Upper lobe of left lung (tissue), 6 donors: ENCODE data around the gene CXCR4. TPM values are rescaled to one million over a fixed set of nuclear protein-coding genes. Genes with fewer than 3 reads are reported as not detected.

ENCODE experiments used
- ATAC-seq, 2 donors: fragments of 200-7000 bp; cut with Tn5 transposase; one replicate each; pipeline ENCODE4 v1.9.1; 2022; ENCODE audit warnings: mild to moderate bottlenecking in 2 of 2, moderate library complexity in 2 of 2; ENCODE audit not compliant: low FRiP score in 2 of 2
- DNase-seq, 2 donors: peaks; one replicate each; pipeline ENCODE4 v3.0.0-alpha.2; 2019 to 2020
- H3K27ac ChIP-seq, 4 donors: fragments of 200-600 bp; sonication (generic); one replicate each; pipeline ENCODE4 v1.5.1; 2016 to 2019
- H3K27me3 ChIP-seq, 4 donors: fragments of 200-600 bp; sonication (generic); one replicate each; pipeline ENCODE4 v1.5.1; 2017 to 2019
- H3K36me3 ChIP-seq, 4 donors: fragments of 200-600 bp; sonication (generic); one replicate each; pipeline ENCODE4 v1.5.1; 2016 to 2019
- H3K4me1 ChIP-seq, 4 donors: fragments of 200-600 bp; sonication (generic); one replicate each; pipeline ENCODE4 v1.5.1; 2018 to 2019
- H3K4me3 ChIP-seq, 4 donors: fragments of 200-600 bp; sonication (generic); one replicate each; pipeline ENCODE4 v1.5.1; 2017 to 2019; ENCODE audit warnings: mild to moderate bottlenecking in 2 of 4, moderate library complexity in 1 of 4
- H3K9me3 ChIP-seq, 4 donors: fragments of 200-600 bp; sonication (generic); one replicate each; pipeline ENCODE4 v1.5.1; 2018 to 2019
- EP300 ChIP-seq, 4 donors: sonication (generic); formaldehyde crosslinking; IDR thresholded peaks; one replicate each; pipeline ENCODE4 v1.5.1; 2017; ENCODE audit warnings: antibody characterized with exemption in 4 of 4, control low read depth in 2 of 4
- POLR2A ChIP-seq, 4 donors: fragments of 450-650 bp; IDR thresholded peaks; one replicate each; pipeline ENCODE4 v1.5.1; 2016 to 2017; ENCODE audit warnings: antibody characterized with exemption in 4 of 4, mild to moderate bottlenecking in 2 of 4
- POLR2AphosphoS5 ChIP-seq, 2 donors: sonication (generic); formaldehyde crosslinking; IDR thresholded peaks; one replicate each; pipeline ENCODE4 v1.5.1; 2017; ENCODE audit warnings: antibody characterized with exemption in 2 of 2
- WGBS, 2 donors: methylation state at CpG; one replicate each; pipeline ENCODE4 v1.1.5; 2017 to 2018; 5-methylcytosine and 5-hydroxymethylcytosine counted together
- total RNA-seq, 6 donors: library from RNA; depleted of rRNA in 4 of 6; stranded (reverse); fragments of >200 nt in 4 of 6; gene quantifications; one replicate each; pipeline versions ENCODE4 v1.1.0 to v1.2.1, GENCODE V29; 2016 to 2021
- TF ChIP-seq, protein P1 (sequence below), 6 experiments: fragments of 450-650 bp in 4 of 6; fragments of 200-600 bp in 2 of 6; sonication (generic) in 2 of 6; IDR thresholded peaks; one replicate each; pipeline ENCODE4 v1.5.1; 2016 to 2019; ENCODE audit warnings: antibody characterized with exemption in 6 of 6
- donor health status: DM: no; HTN: no; CAD: no; lungs with moderate emphysema.
- donor health status: DM: no; HTN: yes; CAD: no; lungs with severe emphysema.

CXCR4 gene
- total RNA-seq, 6 donors from 2014 or later: 27.3 to 71.2 (median 56.6) TPM

DNA sequence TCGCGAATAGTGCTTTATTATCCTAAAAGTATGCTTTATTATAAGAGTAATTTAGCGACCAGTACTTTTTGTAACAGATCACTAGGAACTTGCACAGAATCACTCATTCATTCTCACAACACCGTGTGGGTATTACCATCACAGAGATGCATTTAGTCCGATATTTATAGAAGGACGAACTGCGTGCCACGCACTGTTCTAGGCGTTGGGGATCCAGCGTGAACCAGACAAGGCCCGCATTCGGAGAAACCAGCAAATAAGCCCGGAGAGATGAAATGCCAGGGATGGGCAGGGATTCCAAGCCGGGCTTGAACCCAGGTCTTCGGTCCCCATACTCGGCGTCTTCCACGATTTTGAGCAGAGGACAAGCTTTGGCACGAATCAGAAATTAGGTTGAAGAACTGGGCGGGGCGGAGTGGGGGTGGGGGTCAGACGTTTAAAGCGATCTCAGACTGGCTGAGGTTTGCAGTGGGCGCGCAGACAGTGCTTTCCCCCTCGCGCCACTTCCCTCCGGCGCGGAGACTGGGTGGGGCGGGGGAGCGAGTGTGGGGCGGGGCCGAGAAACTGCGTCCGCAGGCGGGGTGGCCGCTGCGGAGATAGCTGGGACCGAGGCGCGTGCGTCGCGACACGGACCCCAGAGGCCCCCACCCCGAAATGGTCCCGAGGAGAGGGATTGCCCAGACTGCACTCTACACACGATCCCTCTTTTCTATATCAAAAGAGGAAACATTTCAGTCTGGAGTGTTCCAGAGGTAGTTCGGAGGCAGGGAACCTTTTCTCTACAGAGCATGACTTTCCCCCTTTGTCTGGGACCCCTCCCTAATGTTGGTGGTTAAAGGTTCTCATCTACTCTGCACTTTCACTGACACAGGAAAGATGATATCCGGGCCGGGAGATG lies 1.1 kb upstream of the CXCR4 start:
- TF ChIP-seq, protein P1, sequence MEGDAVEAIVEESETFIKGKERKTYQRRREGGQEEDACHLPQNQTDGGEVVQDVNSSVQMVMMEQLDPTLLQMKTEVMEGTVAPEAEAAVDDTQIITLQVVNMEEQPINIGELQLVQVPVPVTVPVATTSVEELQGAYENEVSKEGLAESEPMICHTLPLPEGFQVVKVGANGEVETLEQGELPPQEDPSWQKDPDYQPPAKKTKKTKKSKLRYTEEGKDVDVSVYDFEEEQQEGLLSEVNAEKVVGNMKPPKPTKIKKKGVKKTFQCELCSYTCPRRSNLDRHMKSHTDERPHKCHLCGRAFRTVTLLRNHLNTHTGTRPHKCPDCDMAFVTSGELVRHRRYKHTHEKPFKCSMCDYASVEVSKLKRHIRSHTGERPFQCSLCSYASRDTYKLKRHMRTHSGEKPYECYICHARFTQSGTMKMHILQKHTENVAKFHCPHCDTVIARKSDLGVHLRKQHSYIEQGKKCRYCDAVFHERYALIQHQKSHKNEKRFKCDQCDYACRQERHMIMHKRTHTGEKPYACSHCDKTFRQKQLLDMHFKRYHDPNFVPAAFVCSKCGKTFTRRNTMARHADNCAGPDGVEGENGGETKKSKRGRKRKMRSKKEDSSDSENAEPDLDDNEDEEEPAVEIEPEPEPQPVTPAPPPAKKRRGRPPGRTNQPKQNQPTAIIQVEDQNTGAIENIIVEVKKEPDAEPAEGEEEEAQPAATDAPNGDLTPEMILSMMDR (IDR thresholded peaks at IDR 0.05): no peak
- TF ChIP-seq POLR2A (IDR thresholded peaks at IDR 0.05) (peak in 1 of 4 donors; percentile 66), POLR2AphosphoS5 (IDR thresholded peaks at IDR 0.05) (peak; percentile 3 to 59)
- Histone ChIP-seq H3K36me3 (peaks cover 0 to 5% (median 0%) of the 10 kb centered on the region in 4 donors), H3K9me3 (no peaks in the 10 kb centered on the region), H3K27ac (peak overlapping the region; percentile 71 to 97 (median 87)), H3K4me1 (peaks cover 30 to 47% (median 37%) of the 10 kb centered on the region in 4 donors), H3K4me3 (peak overlapping the region; percentile 7 to 60 (median 58)), H3K27me3 (no peaks in the 10 kb centered on the region)
- 1 to 3% methylated on average over 40 to 48 of the region's 52 CpGs for WGBS, 2 donors
- ATAC-seq (peak; percentile 69 to 75), DNase-seq (peak; percentile 80 to 93)

- peak overlapping the region; percentile 71 to 97 (median 87) for H3K27ac ChIP-seq
- H3K9me3 ChIP-seq: no peaks in the 10 kb centered on the region
- H3K36me3 ChIP-seq: peaks cover 0 to 5% (median 0%) of the 10 kb centered on the region in 4 donors
- peak in 1 of 2 donors; percentile 92 for DNase-seq
- 0 to 8% methylated on average over 4 to 35 of the region's 35 CpGs for WGBS, 2 donors
- peak; percentile 4 to 30 for ATAC-seq
- H3K27me3 ChIP-seq: no peaks in the 10 kb centered on the region
- peak overlapping the region; percentile 19 to 60 (median 58) for H3K4me3 ChIP-seq
- TF ChIP-seq, protein P1 (IDR thresholded peaks at IDR 0.05): no peak
- TF ChIP-seq POLR2AphosphoS5 (IDR thresholded peaks at IDR 0.05): no peak
- TF ChIP-seq POLR2A (IDR thresholded peaks at IDR 0.05): peak in 1 of 4 donors; percentile 15
- peaks cover 36 to 42% (median 39%) of the 10 kb centered on the region in 4 donors for H3K4me1 ChIP-seq
These were observed 533 bp downstream of the CXCR4 start for GRCh38 chr2:136117391-136117841.

DNA sequence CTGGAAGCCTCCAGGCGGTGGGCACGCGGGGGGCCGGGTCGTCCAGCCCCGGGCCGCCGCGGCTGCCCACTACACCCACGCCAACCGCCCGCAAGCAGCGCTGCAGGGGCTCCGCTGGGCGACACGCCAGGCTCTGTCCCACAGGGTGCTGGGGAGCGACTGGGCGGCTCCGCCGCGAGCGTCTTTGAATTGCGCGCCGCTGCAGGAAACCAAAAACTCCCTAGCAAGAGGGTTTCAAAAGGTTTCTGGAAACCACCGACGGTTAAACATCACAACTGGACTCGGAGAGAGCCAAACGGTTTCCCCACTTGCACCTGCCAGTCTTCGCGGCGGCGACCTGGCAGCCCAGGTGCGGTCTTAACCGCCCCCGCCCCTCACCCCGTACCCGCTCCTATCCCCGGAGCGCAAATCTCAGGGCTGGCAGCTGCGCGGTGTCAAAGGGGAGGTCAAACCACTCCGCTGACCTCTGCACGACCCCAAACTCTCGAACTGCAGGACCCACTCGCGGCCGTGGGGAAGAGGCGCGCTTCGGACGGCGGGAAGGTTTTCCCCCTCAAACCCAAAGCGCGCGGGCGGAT lies 1.0 kb downstream of the CXCR4 start:
- H3K9me3 ChIP-seq: no peaks in the 10 kb centered on the region
- H3K27ac ChIP-seq: peak overlapping the region; percentile 71 to 97 (median 87)
- peak overlapping the region; percentile 19 to 60 (median 58) for H3K4me3 ChIP-seq
- no peaks in the 10 kb centered on the region for H3K27me3 ChIP-seq
- peaks cover 36 to 42% (median 39%) of the 10 kb centered on the region in 4 donors for H3K4me1 ChIP-seq
- ATAC-seq (peak; percentile 37 to 46), DNase-seq (peak in 1 of 2 donors; percentile 92)
- WGBS, 2 donors: 0 to 1% methylated on average over 7 to 36 of the region's 57 CpGs
- TF ChIP-seq POLR2AphosphoS5 (IDR thresholded peaks at IDR 0.05): peak in 1 of 2 donors; percentile 11
- peak in 1 of 4 donors; percentile 15 for TF ChIP-seq POLR2A (IDR thresholded peaks at IDR 0.05)
- TF ChIP-seq EP300 (IDR thresholded peaks at IDR 0.05): no peak
- TF ChIP-seq, protein P1 (IDR thresholded peaks at IDR 0.05): no peak
- H3K36me3 ChIP-seq: peaks cover 0 to 5% (median 0%) of the 10 kb centered on the region in 4 donors

DNA sequence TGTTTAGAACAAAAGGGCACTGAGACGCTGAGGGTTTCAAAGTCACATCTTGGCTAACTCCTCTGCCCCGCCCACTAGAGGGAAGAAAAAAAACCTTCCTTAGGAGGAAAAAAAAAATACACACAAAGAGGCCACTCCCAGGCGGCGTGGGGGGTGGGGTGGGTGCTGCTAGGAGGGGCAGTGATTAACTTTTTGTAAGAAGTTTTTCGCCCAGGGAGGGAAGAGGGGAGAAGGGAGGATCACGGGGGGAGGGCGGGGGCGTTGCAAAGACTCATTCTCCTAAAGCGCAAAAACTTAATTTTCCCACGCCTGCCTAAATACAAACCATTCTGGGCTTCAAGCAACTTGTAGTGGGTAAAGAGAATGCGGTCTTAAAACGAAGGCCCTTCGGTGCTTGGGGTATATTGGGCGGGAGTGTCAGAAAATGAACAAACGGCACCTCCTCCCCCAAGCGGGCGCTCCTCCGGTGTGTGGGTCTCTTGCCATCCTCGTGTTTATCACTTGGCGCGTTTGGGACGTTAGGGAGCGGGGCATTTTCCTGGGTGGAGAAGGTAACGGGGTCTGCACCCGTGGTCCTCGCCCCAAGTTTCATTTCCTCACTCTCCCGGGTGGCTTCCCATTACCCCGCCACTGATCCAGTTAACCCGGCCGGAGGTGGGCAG lies 1.7 kb downstream of the CXCR4 start:
- WGBS, 2 donors: 2% methylated on average over 28 to 30 of the region's 30 CpGs
- H3K27me3 ChIP-seq: no peaks in the 10 kb centered on the region
- peaks cover 36 to 42% (median 39%) of the 10 kb centered on the region in 4 donors for H3K4me1 ChIP-seq

More for the DNA sequence above, 1.7 kb downstream of the CXCR4 start:
- DNase-seq (peak; percentile 71 to 88), ATAC-seq (peak in 1 of 2 donors; percentile 53)
- Histone ChIP-seq H3K4me3 (peak overlapping the region in 3 of 4 donors; percentile 57 to 60 (median 59)), H3K36me3 (peaks cover 0 to 5% (median 0%) of the 10 kb centered on the region in 4 donors), H3K27ac (peak overlapping the region; percentile 71 to 97 (median 87)), H3K9me3 (no peaks in the 10 kb centered on the region)
- TF ChIP-seq POLR2A (IDR thresholded peaks at IDR 0.05): peak in 2 of 4 donors; percentile 31 to 61
- no peak for TF ChIP-seq EP300 (IDR thresholded peaks at IDR 0.05)
- TF ChIP-seq, protein P1 (IDR thresholded peaks at IDR 0.05): no peak
- TF ChIP-seq POLR2AphosphoS5 (IDR thresholded peaks at IDR 0.05): no peak
